Iris pigment epithelial cell (primary cell): ENCODE measurements around the gene ZRANB1.

Experiments used
- DNase-seq: peaks from one replicate; pipeline ENCODE4 v3.0.0-alpha.2; 2011; ENCODE audit warnings: low read depth

ZRANB1 gene

GRCh38 chr10:124921261-124921660, 20.7 kb upstream of the ZRANB1 start:
- no peak for DNase-seq

GRCh38 chr10:124923684-124924083, 18.2 kb upstream of the ZRANB1 start:
- no peak for DNase-seq

GRCh38 chr10:124926548-124926947, 15.4 kb upstream of the ZRANB1 start:
- DNase-seq, result no peak

GRCh38 chr10:124928087-124928486, 13.8 kb upstream of the ZRANB1 start:
- no peak for DNase-seq

GRCh38 chr10:124928545-124928944, 13.4 kb upstream of the ZRANB1 start:
- no peak for DNase-seq

GRCh38 chr10:124935946-124936345, 6.0 kb upstream of the ZRANB1 start:
- DNase-seq, result peak; percentile 19

GRCh38 chr10:124936813-124937212, 5.1 kb upstream of the ZRANB1 start:
- no peak for DNase-seq

GRCh38 chr10:124939290-124939689, 2.6 kb upstream of the ZRANB1 start:
- DNase-seq, result no peak

GRCh38 chr10:124942317-124943169, 620 bp downstream of the ZRANB1 start:
- DNase-seq, result no peak

- DNase-seq, result peak; percentile 94
Measured at GRCh38 chr10:124943301-124944092, 1.6 kb downstream of the ZRANB1 start.

GRCh38 chr10:124944982-124945381, 3.1 kb downstream of the ZRANB1 start:
- DNase-seq, result peak; percentile 81

GRCh38 chr10:124946945-124947344, 5.0 kb downstream of the ZRANB1 start:
- peak; percentile 30 for DNase-seq

GRCh38 chr10:124949543-124949942, 7.6 kb downstream of the ZRANB1 start:
- DNase-seq, result peak; percentile 78

- no peak for DNase-seq
Measured at GRCh38 chr10:124952123-124952522, 10.2 kb downstream of the ZRANB1 start.

- DNase-seq, result no peak
Measured at GRCh38 chr10:124953421-124953820, 11.5 kb downstream of the ZRANB1 start.

GRCh38 chr10:124955243-124955642, 13.3 kb downstream of the ZRANB1 start:
- DNase-seq, result peak; percentile 22

GRCh38 chr10:124955868-124956267, 13.9 kb downstream of the ZRANB1 start:
- no peak for DNase-seq

GRCh38 chr10:124956764-124957163, 14.8 kb downstream of the ZRANB1 start:
- DNase-seq, result no peak

- DNase-seq, result no peak
Measured at GRCh38 chr10:124957404-124957947, 15.6 kb downstream of the ZRANB1 start.

- DNase-seq, result no peak
Measured at GRCh38 chr10:124959564-124959963, 17.6 kb downstream of the ZRANB1 start.

GRCh38 chr10:124961248-124961570, 19.3 kb downstream of the ZRANB1 start:
- DNase-seq, result no peak

GRCh38 chr10:124962421-124962820, 20.5 kb downstream of the ZRANB1 start:
- DNase-seq, result peak; percentile 83
